ENCODE measurements around the gene GPR68.

Gene GPR68

DNA sequence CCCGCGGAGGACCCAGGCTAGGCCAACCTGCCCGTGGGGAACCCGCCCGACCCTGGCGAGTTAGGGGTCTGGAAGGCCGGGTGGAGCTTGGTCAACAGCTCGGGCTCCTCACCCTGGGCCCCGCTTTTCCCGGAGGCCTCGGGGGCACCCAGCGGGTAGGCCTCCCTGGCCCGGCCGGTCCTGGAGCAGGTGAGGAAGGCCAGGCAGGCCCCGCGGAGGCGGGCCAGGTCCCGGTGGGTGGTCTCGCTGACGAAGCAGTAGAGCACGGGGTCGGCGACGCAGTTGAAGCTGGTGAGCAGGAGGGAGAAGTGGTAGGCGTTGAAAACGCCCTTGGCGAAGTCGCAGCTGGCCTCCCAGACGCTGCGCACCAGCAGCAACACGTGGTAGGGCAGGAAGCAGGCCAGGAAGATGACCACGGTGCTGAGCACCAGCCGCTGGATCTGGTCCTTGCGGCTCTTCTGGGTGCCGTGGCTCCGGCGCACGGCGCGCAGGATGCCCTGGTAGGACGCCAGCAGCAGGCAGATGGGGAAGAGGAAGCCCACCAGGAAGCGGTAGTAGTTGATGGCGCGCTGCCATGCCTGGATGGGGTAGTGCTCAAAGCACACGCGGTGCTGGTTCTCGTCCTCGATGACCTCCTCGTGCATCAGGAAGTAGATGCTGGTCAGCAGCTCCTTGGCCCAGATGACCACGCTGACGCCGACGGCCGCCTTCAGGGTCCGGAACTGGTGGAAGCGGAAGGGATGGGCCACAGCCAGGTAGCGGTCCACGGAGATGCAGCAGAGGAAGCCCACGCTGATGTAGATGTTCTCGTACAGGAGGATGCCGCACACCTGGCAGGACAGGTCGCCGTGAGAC, 10.3 kb downstream of the GPR68 start:
- H3K27ac Mint-ChIP-seq = no peak overlapping the region
- H3K36me3 Mint-ChIP-seq (ENCODE audit: low read depth) = peaks cover 30% of the 10 kb centered on the region
- H3K4me3 Mint-ChIP-seq = no peak overlapping the region
- peaks cover 11% of the 10 kb centered on the region for H3K9me3 Mint-ChIP-seq
- no peaks in the 10 kb centered on the region for H3K27me3 Mint-ChIP-seq (ENCODE audit: low read depth)
- TF ChIP-seq, protein P1, sequence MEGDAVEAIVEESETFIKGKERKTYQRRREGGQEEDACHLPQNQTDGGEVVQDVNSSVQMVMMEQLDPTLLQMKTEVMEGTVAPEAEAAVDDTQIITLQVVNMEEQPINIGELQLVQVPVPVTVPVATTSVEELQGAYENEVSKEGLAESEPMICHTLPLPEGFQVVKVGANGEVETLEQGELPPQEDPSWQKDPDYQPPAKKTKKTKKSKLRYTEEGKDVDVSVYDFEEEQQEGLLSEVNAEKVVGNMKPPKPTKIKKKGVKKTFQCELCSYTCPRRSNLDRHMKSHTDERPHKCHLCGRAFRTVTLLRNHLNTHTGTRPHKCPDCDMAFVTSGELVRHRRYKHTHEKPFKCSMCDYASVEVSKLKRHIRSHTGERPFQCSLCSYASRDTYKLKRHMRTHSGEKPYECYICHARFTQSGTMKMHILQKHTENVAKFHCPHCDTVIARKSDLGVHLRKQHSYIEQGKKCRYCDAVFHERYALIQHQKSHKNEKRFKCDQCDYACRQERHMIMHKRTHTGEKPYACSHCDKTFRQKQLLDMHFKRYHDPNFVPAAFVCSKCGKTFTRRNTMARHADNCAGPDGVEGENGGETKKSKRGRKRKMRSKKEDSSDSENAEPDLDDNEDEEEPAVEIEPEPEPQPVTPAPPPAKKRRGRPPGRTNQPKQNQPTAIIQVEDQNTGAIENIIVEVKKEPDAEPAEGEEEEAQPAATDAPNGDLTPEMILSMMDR (IDR thresholded peaks at IDR 0.05; ENCODE audit: unreplicated experiment in 3 of 3) = no peak
- H3K4me1 Mint-ChIP-seq = no peaks in the 10 kb centered on the region

DNA sequence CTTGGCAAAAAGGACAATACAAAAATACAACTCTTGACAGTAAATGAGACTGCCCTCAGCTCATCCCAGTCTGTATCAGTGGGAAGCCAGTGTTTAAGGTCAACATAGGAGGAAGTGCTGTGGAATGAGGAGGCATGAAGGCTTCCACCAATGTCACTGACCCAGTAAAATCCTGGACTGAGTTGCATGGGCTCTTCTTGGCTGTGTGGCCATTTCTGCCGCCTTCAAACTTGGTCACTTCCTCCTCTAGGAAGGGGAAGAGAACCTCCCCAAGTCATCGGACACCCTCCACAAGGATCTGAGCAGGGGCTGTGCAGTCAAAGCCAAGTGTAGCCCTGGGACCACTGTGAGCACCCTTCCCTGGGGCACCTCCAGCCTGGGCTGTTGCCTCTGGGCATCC, 11.9 kb downstream of the GPR68 start:
- no peak overlapping the region for H3K27ac Mint-ChIP-seq
- no peaks in the 10 kb centered on the region for H3K27me3 Mint-ChIP-seq (ENCODE audit: low read depth)
- H3K4me1 Mint-ChIP-seq = no peaks in the 10 kb centered on the region
- TF ChIP-seq, protein P1 (IDR thresholded peaks at IDR 0.05; ENCODE audit: unreplicated experiment in 3 of 3) = no peak
- peaks cover 12% of the 10 kb centered on the region for H3K9me3 Mint-ChIP-seq
- H3K36me3 Mint-ChIP-seq (ENCODE audit: low read depth) = peaks cover 36% of the 10 kb centered on the region
- no peak overlapping the region for H3K4me3 Mint-ChIP-seq

GRCh38 chr14:91232052-91232451, 12.5 kb downstream of the GPR68 start:
- H3K9me3 Mint-ChIP-seq = peaks cover 12% of the 10 kb centered on the region
- TF ChIP-seq, protein P1 (IDR thresholded peaks at IDR 0.05; ENCODE audit: unreplicated experiment in 3 of 3) = no peak
- H3K36me3 Mint-ChIP-seq (ENCODE audit: low read depth) = peaks cover 38% of the 10 kb centered on the region
- H3K27ac Mint-ChIP-seq = no peak overlapping the region
- H3K27me3 Mint-ChIP-seq (ENCODE audit: low read depth) = no peaks in the 10 kb centered on the region
- no peak overlapping the region for H3K4me3 Mint-ChIP-seq
- no peaks in the 10 kb centered on the region for H3K4me1 Mint-ChIP-seq

GRCh38 chr14:91231446-91231845, 13.1 kb downstream of the GPR68 start:
- Mint-ChIP-seq H3K4me3 (no peak overlapping the region), H3K27me3 (ENCODE audit: low read depth) (no peaks in the 10 kb centered on the region), H3K4me1 (no peaks in the 10 kb centered on the region), H3K9me3 (peaks cover 12% of the 10 kb centered on the region), H3K27ac (no peak overlapping the region), H3K36me3 (ENCODE audit: low read depth) (peaks cover 44% of the 10 kb centered on the region)
- TF ChIP-seq, protein P1 (IDR thresholded peaks at IDR 0.05; ENCODE audit: unreplicated experiment in 3 of 3) = no peak

DNA sequence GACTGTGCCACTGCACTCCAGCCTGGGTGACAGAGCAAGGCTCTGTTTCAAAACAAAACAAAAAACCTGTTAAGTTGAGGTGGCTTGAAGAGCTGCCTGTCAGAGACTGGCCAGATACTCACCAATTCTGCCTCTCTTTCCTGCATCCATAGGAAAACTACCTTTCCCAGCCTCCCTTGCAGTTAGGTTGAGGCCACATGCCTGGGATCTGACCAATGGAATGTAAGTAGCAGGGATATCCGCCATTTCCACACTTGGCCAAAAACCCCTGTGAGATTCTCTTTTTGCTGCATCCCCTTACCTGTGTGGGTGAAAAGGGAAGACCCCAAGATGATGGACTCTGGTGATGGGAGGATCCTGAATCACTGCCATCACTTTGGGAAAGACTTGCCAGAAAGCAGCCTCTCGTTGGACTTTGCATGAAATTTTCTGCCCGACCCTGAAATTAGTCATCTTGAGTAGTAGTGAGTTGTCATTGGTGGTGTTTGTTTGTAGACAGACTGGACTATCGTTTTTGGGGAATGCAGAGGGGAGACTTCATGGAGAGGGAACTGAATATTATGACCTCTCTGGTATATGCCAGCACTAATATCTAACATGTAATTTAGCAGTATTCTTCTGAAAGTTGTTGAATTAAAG, 14.0 kb downstream of the GPR68 start:
- peaks cover 12% of the 10 kb centered on the region for H3K9me3 Mint-ChIP-seq
- H3K4me3 Mint-ChIP-seq = no peak overlapping the region
- no peak overlapping the region for H3K27ac Mint-ChIP-seq

More for the DNA sequence above, 14.0 kb downstream of the GPR68 start:
- no peaks in the 10 kb centered on the region for H3K27me3 Mint-ChIP-seq (ENCODE audit: low read depth)
- TF ChIP-seq, protein P1 (IDR thresholded peaks at IDR 0.05; ENCODE audit: unreplicated experiment in 3 of 3) = no peak
- H3K4me1 Mint-ChIP-seq = no peaks in the 10 kb centered on the region
- H3K36me3 Mint-ChIP-seq (ENCODE audit: low read depth) = peaks cover 54% of the 10 kb centered on the region
